Coronary artery (tissue), 2 donors: ENCODE measurements around the gene TWIST2.

Source experiments
- DNase-seq: peaks from one replicate; pipeline ENCODE4 v3.0.0-alpha.2; 2017; ENCODE audit warnings: low spot score
- H3K27ac ChIP-seq, 2 donors: fragments of 200-600 bp; sonication (generic); one replicate each; pipeline ENCODE4 v1.5.1; 2016 to 2019
- H3K4me3 ChIP-seq: fragments of 200-600 bp; sonication (generic); 2 replicates; pipeline ENCODE4 v1.5.1; 2016; ENCODE audit warnings: mild to moderate bottlenecking, moderate library complexity
- CTCF ChIP-seq: fragments of 200-600 bp; sonication (generic); IDR thresholded peaks from one replicate; pipeline ENCODE4 v1.5.1; 2019; ENCODE audit warnings: antibody characterized with exemption

TWIST2 gene

GRCh38 chr2:238902285-238902684 is 54.4 kb downstream of the TWIST2 start:
- H3K27ac ChIP-seq = peak overlapping the region in 1 of 2 donors; percentile 32
- no peak for DNase-seq
- H3K4me3 ChIP-seq = no peak overlapping the region
- no peak for TF ChIP-seq CTCF

- no peak for DNase-seq
- no peak overlapping the region for H3K27ac ChIP-seq
- no peak overlapping the region for H3K4me3 ChIP-seq
- no peak for TF ChIP-seq CTCF
These were observed 55.3 kb downstream of the TWIST2 start for GRCh38 chr2:238903141-238903540.

- H3K27ac ChIP-seq = no peak overlapping the region
- H3K4me3 ChIP-seq = no peak overlapping the region
- no peak for TF ChIP-seq CTCF
- DNase-seq = no peak
These were observed 56.3 kb downstream of the TWIST2 start for GRCh38 chr2:238904177-238904576.

GRCh38 chr2:238904716-238905115 is 56.8 kb downstream of the TWIST2 start:
- TF ChIP-seq CTCF = no peak
- Histone ChIP-seq H3K27ac (no peak overlapping the region), H3K4me3 (no peak overlapping the region)
- DNase-seq = no peak

- DNase-seq = no peak
- no peak for TF ChIP-seq CTCF
- Histone ChIP-seq H3K4me3 (no peak overlapping the region), H3K27ac (no peak overlapping the region)
These were observed 57.3 kb downstream of the TWIST2 start for GRCh38 chr2:238905224-238905623.

- no peak for DNase-seq
- no peak overlapping the region for H3K4me3 ChIP-seq
- TF ChIP-seq CTCF = no peak
- no peak overlapping the region for H3K27ac ChIP-seq
These were observed 57.8 kb downstream of the TWIST2 start for GRCh38 chr2:238905644-238906043.

GRCh38 chr2:238906254-238906935 is 58.5 kb downstream of the TWIST2 start:
- Histone ChIP-seq H3K4me3 (no peak overlapping the region), H3K27ac (no peak overlapping the region)
- TF ChIP-seq CTCF = no peak
- no peak for DNase-seq
